ENCODE results near the gene CD24. TPM values are rescaled to one million over a fixed set of nuclear protein-coding genes. Genes with fewer than 3 reads are reported as not detected.

The CD24 gene
- total RNA-seq, 4 donors from 2014 or later = 711 to 1,654 (median 1,435) TPM

GRCh38 chr6:106959985-106960384, 14.5 kb downstream of the CD24 start:
- H3K27ac ChIP-seq = no peak overlapping the region
- no peak overlapping the region for H3K4me3 ChIP-seq
- H3K9me3 ChIP-seq = no peaks in the 10 kb centered on the region
- no peaks in the 10 kb centered on the region for H3K27me3 ChIP-seq
- no peak for DNase-seq
- TF ChIP-seq CTCF (IDR thresholded peaks at IDR 0.05) (no peak), POLR2A (IDR thresholded peaks at IDR 0.05) (no peak)
- H3K4me1 ChIP-seq = no peaks in the 10 kb centered on the region
- intact Hi-C loops (cut with DNase I) = no loop called here
- WGBS, 2 donors = 38 to 47% methylated on average over 1 of the region's 1 CpG
- no peaks in the 10 kb centered on the region for H3K36me3 ChIP-seq

GRCh38 chr6:106939848-106940247, 34.7 kb downstream of the CD24 start:
- intact Hi-C loops (cut with DNase I) = no loop called here
- Histone ChIP-seq H3K27me3 (peaks cover 0 to 6% (median 0%) of the 10 kb centered on the region in 4 donors), H3K9me3 (no peaks in the 10 kb centered on the region), H3K36me3 (no peaks in the 10 kb centered on the region), H3K27ac (no peak overlapping the region), H3K4me3 (no peak overlapping the region), H3K4me1 (no peaks in the 10 kb centered on the region)
- TF ChIP-seq CTCF (IDR thresholded peaks at IDR 0.05) = no peak
- TF ChIP-seq POLR2A (IDR thresholded peaks at IDR 0.05) = no peak
- DNase-seq = no peak
- 48 to 69% methylated on average over 8 to 9 of the region's 9 CpGs for WGBS, 2 donors

- no peak overlapping the region for H3K4me3 ChIP-seq
- no peaks in the 10 kb centered on the region for H3K36me3 ChIP-seq
- DNase-seq = no peak
- no peak overlapping the region for H3K27ac ChIP-seq
- H3K27me3 ChIP-seq = peaks cover 0 to 4% (median 0%) of the 10 kb centered on the region in 4 donors
- WGBS, 2 donors = 70 to 91% methylated on average over 3 of the region's 3 CpGs
- no peaks in the 10 kb centered on the region for H3K4me1 ChIP-seq
- intact Hi-C loops (cut with DNase I) = no loop called here
- no peaks in the 10 kb centered on the region for H3K9me3 ChIP-seq
- no peak for TF ChIP-seq POLR2A (IDR thresholded peaks at IDR 0.05)
- TF ChIP-seq CTCF (IDR thresholded peaks at IDR 0.05) = no peak
Measured at GRCh38 chr6:106939208-106939607, 35.3 kb downstream of the CD24 start.

GRCh38 chr6:106927531-106928398, 46.8 kb downstream of the CD24 start:
- Histone ChIP-seq H3K36me3 (no peaks in the 10 kb centered on the region), H3K27me3 (no peaks in the 10 kb centered on the region), H3K9me3 (no peaks in the 10 kb centered on the region), H3K4me1 (no peaks in the 10 kb centered on the region), H3K27ac (no peak overlapping the region), H3K4me3 (no peak overlapping the region)
- DNase-seq = no peak
- intact Hi-C loops (cut with DNase I) = no loop called here
- 18% methylated on average over 5 of the region's 5 CpGs for WGBS, 2 donors
- TF ChIP-seq POLR2A (IDR thresholded peaks at IDR 0.05) (no peak), CTCF (IDR thresholded peaks at IDR 0.05) (no peak)

GRCh38 chr6:106925948-106926347, 48.6 kb downstream of the CD24 start:
- H3K36me3 ChIP-seq = no peaks in the 10 kb centered on the region
- no peak for TF ChIP-seq POLR2A (IDR thresholded peaks at IDR 0.05)
- TF ChIP-seq CTCF (IDR thresholded peaks at IDR 0.05) = no peak
- no peak for DNase-seq
- H3K27me3 ChIP-seq = no peaks in the 10 kb centered on the region
- H3K4me1 ChIP-seq = no peaks in the 10 kb centered on the region
- H3K27ac ChIP-seq = no peak overlapping the region
- intact Hi-C loops (cut with DNase I) = no loop called here
- no peaks in the 10 kb centered on the region for H3K9me3 ChIP-seq
- WGBS, 2 donors = 59% methylated on average over 3 of the region's 3 CpGs
- no peak overlapping the region for H3K4me3 ChIP-seq

Data from esophagus squamous epithelium (tissue), 5 donors.